ENCODE data around the gene PSME2. TPM values are rescaled to one million over a fixed set of nuclear protein-coding genes. Genes with fewer than 3 reads are reported as not detected.

Gene PSME2
- total and polyA plus RNA-seq, 9 of the 15 experiments (the other 6 are each of a cell fraction or from before 2014, with no cell fraction given), result 111 to 579 (median 159) TPM

- TF ChIP-seq HMGN3 (IDR thresholded peaks at IDR 0.05; ENCODE audit: borderline replicate concordance, extremely low read depth, insufficient read length, low read depth, low read length) (peak; percentile 23), PCBP1 (IDR thresholded peaks at IDR 0.05; ENCODE audit: low read depth, low read length, poor library complexity, severe bottlenecking) (peak; percentile 97), RCOR1 (IDR thresholded peaks at IDR 0.05; ENCODE audit: borderline replicate concordance in 1 of 2, low read depth in 2 of 2, low read length in 2 of 2) (no peak), RBM22 (IDR thresholded peaks at IDR 0.05; ENCODE audit: low read depth, low read length, poor library complexity, severe bottlenecking) (peak; percentile 66), STAG1 (CRISPR knock-in tag; IDR thresholded peaks at IDR 0.05; ENCODE audit: borderline replicate concordance) (no peak), ADNP (tag; IDR thresholded peaks at IDR 0.05) (no peak), HMG20A (CRISPR knock-in tag; conservative IDR thresholded peaks at IDR 0.05) (no peak), ZNF175 (CRISPR knock-in tag; IDR thresholded peaks at IDR 0.05; ENCODE audit: low read depth) (no peak), TFAM (CRISPR knock-in tag; conservative IDR thresholded peaks at IDR 0.05) (no peak), POLR2B (IDR thresholded peaks at IDR 0.05; ENCODE audit: low read depth, partially characterized antibody) (peak; percentile 51), THRB (CRISPR knock-in tag; conservative IDR thresholded peaks at IDR 0.05) (no peak), KAT8 (IDR thresholded peaks at IDR 0.05; ENCODE audit: low read depth) (no peak), ZNF583 (CRISPR knock-in tag; IDR thresholded peaks at IDR 0.05) (no peak), POLR3A (IDR thresholded peaks at IDR 0.05; ENCODE audit: borderline replicate concordance, extremely low read depth, insufficient read depth, insufficient read length) (no peak), TCFL5 (CRISPR knock-in tag; conservative IDR thresholded peaks at IDR 0.05) (no peak), ATF1 (CRISPR knock-in tag; IDR thresholded peaks at IDR 0.05) (no peak), ATF1 (tag; IDR thresholded peaks at IDR 0.05) (peak; percentile 97), LCOR (CRISPR knock-in tag; IDR thresholded peaks at IDR 0.05) (no peak; the same call in 1 of the 2 replicates)
- TF ChIP-seq, protein P1, sequence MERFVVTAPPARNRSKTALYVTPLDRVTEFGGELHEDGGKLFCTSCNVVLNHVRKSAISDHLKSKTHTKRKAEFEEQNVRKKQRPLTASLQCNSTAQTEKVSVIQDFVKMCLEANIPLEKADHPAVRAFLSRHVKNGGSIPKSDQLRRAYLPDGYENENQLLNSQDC (CRISPR knock-in tag; IDR thresholded peaks at IDR 0.05), result no peak
- TF ChIP-seq, protein P2, sequence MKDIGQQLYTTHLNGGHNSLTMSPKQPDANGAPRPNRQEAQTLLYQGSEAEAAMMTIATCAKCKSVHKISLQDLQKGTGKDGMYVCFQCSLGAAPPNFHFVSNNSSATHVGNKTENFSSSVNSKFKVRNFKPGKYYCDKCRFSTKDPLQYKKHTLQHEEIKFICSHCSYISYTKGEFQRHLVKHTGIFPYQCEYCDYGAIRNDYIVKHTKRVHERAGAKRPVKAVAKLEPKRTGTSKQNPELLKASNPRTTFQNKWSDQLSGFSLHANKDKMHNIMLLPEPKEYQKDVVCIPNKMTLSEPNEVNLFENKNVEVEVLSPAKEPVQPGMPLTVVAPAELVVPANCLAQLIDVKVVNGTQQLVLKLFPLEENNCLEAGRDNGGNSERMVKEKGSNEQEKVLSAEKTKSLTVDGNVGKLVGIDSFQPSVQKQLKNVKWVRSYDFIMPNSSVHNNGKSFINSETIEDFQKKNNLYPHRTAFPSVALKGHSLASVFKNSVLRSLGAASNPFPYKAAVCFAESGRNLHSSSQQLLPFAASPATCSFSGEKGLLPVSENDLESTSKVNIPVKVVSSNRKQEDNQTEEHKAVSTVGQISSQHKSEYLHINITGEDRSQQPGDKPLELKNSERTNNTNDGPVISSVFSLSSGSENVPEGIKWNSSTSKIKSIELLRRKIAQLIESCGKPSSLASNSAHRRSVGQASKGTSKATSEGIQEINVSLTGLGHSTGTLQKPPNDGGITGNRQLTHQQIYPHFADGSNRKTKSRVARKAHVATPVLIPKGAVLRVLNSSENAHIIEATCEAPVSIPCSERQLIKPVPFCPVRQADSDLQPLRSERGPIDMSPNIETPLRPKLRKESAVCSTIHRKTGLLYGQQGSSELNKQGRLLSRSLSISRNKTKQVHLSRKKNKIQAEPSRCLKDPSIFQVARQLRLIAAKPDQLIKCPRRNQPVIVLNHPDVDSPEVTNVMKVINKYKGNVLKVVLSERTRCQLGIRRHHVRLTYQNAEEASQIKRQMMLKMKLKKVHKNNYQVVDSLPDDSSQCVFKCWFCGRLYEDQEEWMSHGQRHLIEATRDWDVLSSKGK (CRISPR knock-in tag; IDR thresholded peaks at IDR 0.05), result no peak
Observed at GRCh38 chr14:24195186-24196070, 49.0 kb upstream of the PSME2 start, which contains the start of gene TM9SF1 (continued).

Measured in K562 (cell line).